ENCODE results near the gene ANKS1A. TPM values are rescaled to one million over a fixed set of nuclear protein-coding genes. Genes with fewer than 3 reads are reported as not detected.

ANKS1A gene
- total RNA-seq, 1 experiment from 2014 or later: 26.5 TPM

DNA sequence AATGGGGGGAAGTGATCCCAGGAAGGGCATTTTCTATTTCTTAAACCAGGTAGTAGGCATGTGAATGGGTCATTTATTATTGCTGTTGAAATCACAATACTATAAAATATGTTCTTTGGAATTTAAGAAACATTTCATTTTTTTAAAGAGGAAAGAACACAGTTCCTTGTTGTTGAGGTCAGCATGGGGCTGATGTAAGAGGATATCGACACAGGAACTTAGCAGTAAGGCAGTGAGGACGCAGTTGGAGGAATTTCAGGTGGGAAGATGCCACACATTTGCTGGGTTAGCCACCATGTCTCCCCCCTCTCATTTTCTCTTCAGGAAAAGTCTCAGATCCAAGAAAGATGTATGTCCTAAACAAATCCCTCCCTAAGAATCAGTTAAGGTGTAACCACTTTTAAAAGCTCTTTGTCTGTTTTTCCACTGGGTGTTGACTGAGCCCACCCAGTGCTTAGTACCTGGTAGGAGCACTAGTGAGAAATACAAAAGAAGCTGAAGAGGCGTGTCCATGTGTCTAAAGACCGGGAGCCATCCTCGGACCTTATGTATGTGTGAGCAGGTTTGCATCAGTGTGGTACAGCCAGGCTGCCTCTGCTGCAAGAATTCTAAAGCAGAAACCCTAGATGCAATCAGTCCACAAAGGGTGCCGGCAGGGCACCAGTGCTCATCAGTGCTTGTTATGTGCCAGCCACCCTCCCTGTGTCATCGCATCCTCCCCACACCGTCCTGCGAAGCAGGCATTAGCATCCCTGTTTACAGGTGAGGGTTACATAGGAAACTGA, 153.2 kb downstream of the ANKS1A start:
- H3K36me3 Mint-ChIP-seq (ENCODE audit: insufficient read depth in 1 of 3, low read depth in 3 of 3): peaks cover 2 to 15% (median 11%) of the 10 kb centered on the region in 3 experiments; a peak in 4 of 7 replicates
- peaks cover 16 to 19% of the 10 kb centered on the region in 2 experiments for H3K4me1 Mint-ChIP-seq
- H3K27ac Mint-ChIP-seq: peak overlapping the region in 2 of 3 experiments; percentile 80 to 95; a peak in 4 of 7 replicates

More for the DNA sequence above, 153.2 kb downstream of the ANKS1A start:
- Mint-ChIP-seq H3K27me3 (ENCODE audit: low read depth) (no peaks in the 10 kb centered on the region), H3K9me3 (no peaks in the 10 kb centered on the region), H3K4me3 (no peak overlapping the region)
- no peak overlapping the region for H4K8ac ChIP-seq (replicated peaks; ENCODE audit: insufficient read length, low read depth, low read length)
- no peaks in the 10 kb centered on the region for H3K79me2 ChIP-seq (ENCODE audit: insufficient read depth, low read length)
- H4K91ac ChIP-seq (ENCODE audit: insufficient read length, low read depth, low read length): no peak overlapping the region
- no peaks in the 10 kb centered on the region for H3K79me1 ChIP-seq (ENCODE audit: insufficient read depth, low read depth, low read length, poor library complexity, severe bottlenecking)
- no peak overlapping the region for H4K5ac ChIP-seq (ENCODE audit: insufficient read length, low read depth, low read length)
- H3K4ac ChIP-seq (ENCODE audit: low read depth, low read length): no peak overlapping the region
- no peak for DNase-seq
- no peak overlapping the region for H2BK5ac ChIP-seq (ENCODE audit: insufficient read length, low read length)
- no peak overlapping the region for H3K27ac ChIP-seq (ENCODE audit: insufficient read length, low read depth, low read length)
- no peak overlapping the region for H3K56ac ChIP-seq (ENCODE audit: insufficient read length, low read depth, low read length)
- no peak overlapping the region for H2BK20ac ChIP-seq (ENCODE audit: low read depth, low read length, poor library complexity, severe bottlenecking)
- H3K18ac ChIP-seq (ENCODE audit: insufficient read length, low read depth, low read length): no peak overlapping the region
- H3T11ph ChIP-seq (ENCODE audit: low read length): no peak overlapping the region
- TF ChIP-seq, protein P1, sequence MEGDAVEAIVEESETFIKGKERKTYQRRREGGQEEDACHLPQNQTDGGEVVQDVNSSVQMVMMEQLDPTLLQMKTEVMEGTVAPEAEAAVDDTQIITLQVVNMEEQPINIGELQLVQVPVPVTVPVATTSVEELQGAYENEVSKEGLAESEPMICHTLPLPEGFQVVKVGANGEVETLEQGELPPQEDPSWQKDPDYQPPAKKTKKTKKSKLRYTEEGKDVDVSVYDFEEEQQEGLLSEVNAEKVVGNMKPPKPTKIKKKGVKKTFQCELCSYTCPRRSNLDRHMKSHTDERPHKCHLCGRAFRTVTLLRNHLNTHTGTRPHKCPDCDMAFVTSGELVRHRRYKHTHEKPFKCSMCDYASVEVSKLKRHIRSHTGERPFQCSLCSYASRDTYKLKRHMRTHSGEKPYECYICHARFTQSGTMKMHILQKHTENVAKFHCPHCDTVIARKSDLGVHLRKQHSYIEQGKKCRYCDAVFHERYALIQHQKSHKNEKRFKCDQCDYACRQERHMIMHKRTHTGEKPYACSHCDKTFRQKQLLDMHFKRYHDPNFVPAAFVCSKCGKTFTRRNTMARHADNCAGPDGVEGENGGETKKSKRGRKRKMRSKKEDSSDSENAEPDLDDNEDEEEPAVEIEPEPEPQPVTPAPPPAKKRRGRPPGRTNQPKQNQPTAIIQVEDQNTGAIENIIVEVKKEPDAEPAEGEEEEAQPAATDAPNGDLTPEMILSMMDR (conservative IDR thresholded peaks at IDR 0.05): no peak
- no peak overlapping the region for H3K9ac ChIP-seq (ENCODE audit: extremely low read depth, insufficient read length, low read length)
- no peak overlapping the region for H2AFZ ChIP-seq (ENCODE audit: low read length)
- H2AK5ac ChIP-seq (ENCODE audit: insufficient read length, low read length): no peak overlapping the region
- no peak overlapping the region for H2BK15ac ChIP-seq (ENCODE audit: low read depth, low read length)
- no peaks in the 10 kb centered on the region for H4K20me1 ChIP-seq (ENCODE audit: control insufficient read depth, insufficient read depth, insufficient read length)
- no peak overlapping the region for H3K23ac ChIP-seq (ENCODE audit: insufficient read length, low read depth, low read length)
- H3K14ac ChIP-seq (ENCODE audit: insufficient read depth, low read length): no peak overlapping the region
- H3K4me1 ChIP-seq (ENCODE audit: insufficient read depth, low read length): peaks cover 32% of the 10 kb centered on the region
- H3K23me2 ChIP-seq (ENCODE audit: insufficient read length, low read depth, low read length, poor library complexity, severe bottlenecking): no peaks in the 10 kb centered on the region
- H3K4me2 ChIP-seq (ENCODE audit: insufficient read depth, insufficient read length, low read length): no peak overlapping the region
- H3K9me3 ChIP-seq (ENCODE audit: control insufficient read depth, low read depth, low read length): no peaks in the 10 kb centered on the region
- H3K27me3 ChIP-seq (ENCODE audit: insufficient read depth, low read length): no peaks in the 10 kb centered on the region
- no CpG with 5 or more reads among the region's 9 CpGs for WGBS (ENCODE audit: extremely low coverage, insufficient read length, low lambda C conversion rate)
- no peak overlapping the region for H2BK12ac ChIP-seq (ENCODE audit: insufficient read length, low read depth, low read length)
- no peak overlapping the region for H2BK120ac ChIP-seq (ENCODE audit: low read depth, low read length, poor library complexity, severe bottlenecking)

Measured in H9 (cell line).